ENCODE results near the gene GOLGA7B.
A peak's percentile ranks its signal among the peaks of the same experiment; 100 is the strongest.

Gene GOLGA7B

GRCh38 chr10:97849687-97850402 lies at the start of gene GOLGA7B:
GOLGA7B (plus strand) TSS chr10:97849843; CDS start chr10:97850304, 461 bp downstream.
- DNase-seq = peak; percentile 43 to 52

- DNase-seq = no peak
These were observed 49.2 kb upstream of the GOLGA7B start for GRCh38 chr10:97800474-97800873.

- no peak for DNase-seq
These were observed 48.2 kb upstream of the GOLGA7B start for GRCh38 chr10:97801422-97801821.

- no peak for DNase-seq
These were observed 44.4 kb upstream of the GOLGA7B start for GRCh38 chr10:97805096-97805884.

GRCh38 chr10:97805949-97806348 lies 43.7 kb upstream of the GOLGA7B start:
- DNase-seq = no peak

- DNase-seq = no peak
These were observed 39.2 kb upstream of the GOLGA7B start for GRCh38 chr10:97810446-97810845.

- no peak for DNase-seq
These were observed 37.7 kb upstream of the GOLGA7B start for GRCh38 chr10:97811958-97812357.

- no peak for DNase-seq
These were observed 36.9 kb upstream of the GOLGA7B start for GRCh38 chr10:97812696-97813095.

GRCh38 chr10:97813311-97813710 lies 36.3 kb upstream of the GOLGA7B start:
- no peak for DNase-seq

- DNase-seq = no peak
These were observed 34.6 kb upstream of the GOLGA7B start for GRCh38 chr10:97814996-97815395.

GRCh38 chr10:97816609-97817008 lies 33.0 kb upstream of the GOLGA7B start:
- no peak for DNase-seq

GRCh38 chr10:97818572-97818971 lies 31.1 kb upstream of the GOLGA7B start:
- DNase-seq = no peak

- DNase-seq = no peak
These were observed 29.4 kb upstream of the GOLGA7B start for GRCh38 chr10:97820096-97820704.

GRCh38 chr10:97821308-97822038 lies 28.2 kb upstream of the GOLGA7B start:
- no peak for DNase-seq

- no peak for DNase-seq
These were observed 27.4 kb upstream of the GOLGA7B start for GRCh38 chr10:97822261-97822687.

- DNase-seq = no peak
These were observed 25.9 kb upstream of the GOLGA7B start for GRCh38 chr10:97823734-97824133.

GRCh38 chr10:97825020-97825760 lies 24.5 kb upstream of the GOLGA7B start:
- no peak for DNase-seq

- DNase-seq = no peak
These were observed 22.8 kb upstream of the GOLGA7B start for GRCh38 chr10:97826892-97827291.

GRCh38 chr10:97827702-97828291 lies 21.8 kb upstream of the GOLGA7B start:
- no peak for DNase-seq

GRCh38 chr10:97828721-97829120 lies 20.9 kb upstream of the GOLGA7B start:
- no peak for DNase-seq

- no peak for DNase-seq
These were observed 19.6 kb upstream of the GOLGA7B start for GRCh38 chr10:97830064-97830463.

- DNase-seq = no peak
These were observed 18.4 kb upstream of the GOLGA7B start for GRCh38 chr10:97831259-97831658.

All from activated CD4-positive, alpha-beta T cell treated with anti-CD3 and anti-CD28 coated beads, Interleukin-2, amount 50 U/mL, for 4 hours (primary cell).